H1 (cell line): ENCODE measurements around the gene TWIST2. TPM values are rescaled to one million over a fixed set of nuclear protein-coding genes. Genes with fewer than 3 reads are reported as not detected.

Experiments used
- CHD1 ChIP-seq: IDR thresholded peaks from 2 replicates; pipeline ENCODE4 v1.6.1; 2012; ENCODE audit warnings: low read depth, low read length, improper control_type of control experiment
- CHD2 ChIP-seq: IDR thresholded peaks from 2 replicates; pipeline ENCODE4 v1.6.1; 2012; ENCODE audit warnings: low read length, improper control_type of control experiment
- CHD7 ChIP-seq: fragments of 300-600 bp; sonication (generic); IDR thresholded peaks from 2 replicates; pipeline ENCODE4 v1.7.1; 2012; ENCODE audit warnings: low read length, moderate library complexity, mild to moderate bottlenecking, inconsistent platforms; ENCODE audit not compliant: insufficient replicate concordance
- KDM5A ChIP-seq: fragments of 200-600 bp; IDR thresholded peaks from 2 replicates; pipeline ENCODE4 v1.7.1; 2012; ENCODE audit warnings: mild to moderate bottlenecking, low read length, inconsistent platforms, mixed read lengths
- SUZ12 ChIP-seq: fragments of 200-600 bp; sonication (generic); IDR thresholded peaks from 2 replicates; pipeline ENCODE4 v1.6.1; 2012; ENCODE audit warnings: mild to moderate bottlenecking, inconsistent platforms, low read length, moderate library complexity, mixed read lengths
- polyA plus RNA-seq, 7 experiments: library from polyadenylated mRNA; depleted of rRNA in 3 of 7; stranded (reverse) in 5 of 7; unstranded in 2 of 7; fragments of >200 nt in 5 of 7; fragments of 200-250 nt in 2 of 7; gene quantifications; 1 replicate in 5 of 7; 2 replicates in 1 of 7; 4 replicates in 1 of 7; pipeline versions ENCODE4 v1.2.1 to v1.2.3, GENCODE V29; 2011 to 2013; ENCODE audit warnings: missing spikeins in 2 of 7, mixed read lengths in 2 of 7
- total RNA-seq: library from RNA; stranded (reverse); fragmentation: NEBNext Ultra II Directional; extraction: Animal tissue kit (Norgen Biotek cat#: 25700); gene quantifications from 2 replicates; pipeline ENCODE4 v1.2.1, GENCODE V29; 2021

The TWIST2 gene
- total and polyA plus RNA-seq, 2 of the 8 experiments (the other 6 are each of a cell fraction or from before 2014, with no cell fraction given) = 2.6 to 4.3 TPM

DNA sequence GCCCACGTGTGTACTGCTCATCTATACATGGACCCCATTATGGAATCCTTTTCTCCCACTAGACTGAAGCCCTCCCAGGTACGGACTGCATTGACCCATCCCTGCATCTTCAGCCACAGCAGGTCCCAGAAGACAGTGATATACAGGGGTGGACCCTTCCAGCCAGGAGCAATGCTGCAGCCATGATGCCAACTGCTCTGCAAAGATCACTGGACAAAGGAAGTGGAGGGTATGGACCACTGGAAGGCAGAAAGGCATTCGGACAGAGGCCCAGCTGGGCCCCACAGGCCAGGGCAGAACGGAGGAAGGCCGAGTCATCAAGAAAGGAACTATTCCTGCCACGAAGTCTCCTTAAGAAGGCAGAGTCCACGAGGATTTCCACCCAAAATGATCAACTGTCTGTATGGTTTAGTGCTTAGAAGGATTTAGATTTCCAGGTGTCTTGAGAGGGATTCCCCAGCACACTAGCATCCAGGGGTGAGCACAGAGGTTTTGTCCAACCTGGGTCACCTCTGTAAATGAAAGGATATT lies 93.4 kb downstream of the TWIST2 start (continued):
- no peak for TF ChIP-seq CHD2
- TF ChIP-seq CHD1 = no peak
- TF ChIP-seq SUZ12 = no peak
- TF ChIP-seq CHD7 = no peak
- no peak for TF ChIP-seq KDM5A
- TF ChIP-seq, all 59 proteins: peak for 0
